ENCODE results near the gene DISC1. TPM values are rescaled to one million over a fixed set of nuclear protein-coding genes. Genes with fewer than 3 reads are reported as not detected.

DISC1 gene
- polyA plus RNA-seq, 1 experiment, result 2.3 TPM

DNA sequence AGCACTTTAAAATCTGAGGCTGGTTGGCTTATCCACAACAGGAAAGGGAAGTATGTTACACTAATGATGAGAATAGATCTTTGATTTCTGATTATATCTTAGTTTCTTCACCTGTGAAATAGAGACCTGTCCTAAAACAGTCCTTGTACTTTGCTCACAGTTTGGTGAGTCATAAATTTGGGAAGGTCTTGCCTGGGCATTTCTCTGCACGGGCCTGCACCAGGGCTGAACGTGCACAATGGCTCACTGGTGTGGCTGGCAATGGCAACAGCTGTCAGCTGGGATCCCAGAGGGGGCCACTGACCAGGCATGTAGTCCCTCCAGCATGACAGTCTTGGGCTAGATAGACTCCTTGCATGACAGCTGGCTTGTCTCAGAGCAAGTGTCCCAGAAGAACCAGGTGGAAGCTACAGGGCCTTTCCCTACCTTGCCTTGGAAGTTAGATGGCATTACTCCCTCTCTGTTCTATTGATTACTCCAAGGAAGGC, 367.4 kb downstream of the DISC1 start:
- CTCF ChIA-PET, result no interaction called here
- no peaks in the 10 kb centered on the region for H3K36me3 ChIP-seq (ENCODE audit: control insufficient read depth, insufficient read depth, low read length)
- POLR2A ChIA-PET, result no interaction called here
- TF ChIP-seq, protein P1, sequence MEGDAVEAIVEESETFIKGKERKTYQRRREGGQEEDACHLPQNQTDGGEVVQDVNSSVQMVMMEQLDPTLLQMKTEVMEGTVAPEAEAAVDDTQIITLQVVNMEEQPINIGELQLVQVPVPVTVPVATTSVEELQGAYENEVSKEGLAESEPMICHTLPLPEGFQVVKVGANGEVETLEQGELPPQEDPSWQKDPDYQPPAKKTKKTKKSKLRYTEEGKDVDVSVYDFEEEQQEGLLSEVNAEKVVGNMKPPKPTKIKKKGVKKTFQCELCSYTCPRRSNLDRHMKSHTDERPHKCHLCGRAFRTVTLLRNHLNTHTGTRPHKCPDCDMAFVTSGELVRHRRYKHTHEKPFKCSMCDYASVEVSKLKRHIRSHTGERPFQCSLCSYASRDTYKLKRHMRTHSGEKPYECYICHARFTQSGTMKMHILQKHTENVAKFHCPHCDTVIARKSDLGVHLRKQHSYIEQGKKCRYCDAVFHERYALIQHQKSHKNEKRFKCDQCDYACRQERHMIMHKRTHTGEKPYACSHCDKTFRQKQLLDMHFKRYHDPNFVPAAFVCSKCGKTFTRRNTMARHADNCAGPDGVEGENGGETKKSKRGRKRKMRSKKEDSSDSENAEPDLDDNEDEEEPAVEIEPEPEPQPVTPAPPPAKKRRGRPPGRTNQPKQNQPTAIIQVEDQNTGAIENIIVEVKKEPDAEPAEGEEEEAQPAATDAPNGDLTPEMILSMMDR (IDR thresholded peaks at IDR 0.05; ENCODE audit: insufficient read depth, low read depth, low read length), result no peak
- H3K4me3 ChIP-seq (ENCODE audit: low read depth, low read length), result no peak overlapping the region
- no peaks in the 10 kb centered on the region for H3K27me3 ChIP-seq (ENCODE audit: control insufficient read depth, insufficient read depth, low read length)
- no peak for DNase-seq (ENCODE audit: low read depth)

DNA sequence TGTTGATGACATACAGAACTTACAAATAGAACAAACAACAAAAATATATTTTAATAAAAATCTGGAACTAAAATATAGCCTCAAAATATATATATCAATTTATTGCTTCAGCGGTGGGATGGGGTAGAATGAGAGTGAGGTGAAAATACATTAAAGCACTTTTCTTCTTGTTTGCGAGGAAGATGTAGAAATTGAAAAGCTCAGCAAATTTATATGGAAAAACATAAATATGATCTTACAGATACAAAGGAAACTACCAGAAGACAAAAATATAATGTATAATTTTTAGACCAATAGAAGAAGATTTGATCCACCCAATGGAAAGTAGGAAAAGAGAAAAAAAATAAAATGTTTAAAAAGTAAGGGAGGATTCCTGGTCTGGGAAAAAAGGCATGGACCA, 372.2 kb downstream of the DISC1 start:
- TF ChIP-seq, protein P1 (IDR thresholded peaks at IDR 0.05; ENCODE audit: insufficient read depth, low read depth, low read length), result no peak
- ChIA-PET CTCF (interaction anchor here (1.9 kb wide), 1 partner anchor 9 kb away, joined by 4 read pairs; no protein-coding TSS in a partner anchor), POLR2A (no interaction called here)
- H3K36me3 ChIP-seq (ENCODE audit: control insufficient read depth, insufficient read depth, low read length), result no peaks in the 10 kb centered on the region
- no peaks in the 10 kb centered on the region for H3K27me3 ChIP-seq (ENCODE audit: control insufficient read depth, insufficient read depth, low read length)
- no peak overlapping the region for H3K4me3 ChIP-seq (ENCODE audit: low read depth, low read length)
- no peak for DNase-seq (ENCODE audit: low read depth)

DNA sequence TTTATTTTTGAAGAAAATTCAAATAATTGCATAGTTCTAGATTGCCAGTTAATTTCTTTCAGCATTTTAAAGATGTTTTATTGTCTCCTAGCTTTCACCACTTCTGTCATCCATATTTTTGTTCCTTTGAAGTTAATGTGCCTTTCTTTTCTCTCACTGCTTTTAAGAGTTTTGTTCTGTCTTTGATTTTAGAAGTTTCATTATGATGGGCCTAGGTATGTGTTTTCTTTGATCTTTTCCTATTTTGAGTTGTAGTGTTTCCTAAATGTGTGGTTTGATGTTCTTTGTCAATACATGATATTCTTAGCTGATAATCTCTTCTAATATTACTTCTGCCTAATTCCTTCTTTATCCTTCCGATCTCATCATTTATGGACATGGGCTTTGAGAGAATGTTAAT, 378.7 kb downstream of the DISC1 start:
- H3K4me3 ChIP-seq (ENCODE audit: low read depth, low read length), result no peak overlapping the region
- H3K27me3 ChIP-seq (ENCODE audit: control insufficient read depth, insufficient read depth, low read length), result no peaks in the 10 kb centered on the region
- H3K36me3 ChIP-seq (ENCODE audit: control insufficient read depth, insufficient read depth, low read length), result no peaks in the 10 kb centered on the region
- CTCF ChIA-PET, result no interaction called here
- POLR2A ChIA-PET, result no interaction called here
- no peak for DNase-seq (ENCODE audit: low read depth)
- TF ChIP-seq, protein P1 (IDR thresholded peaks at IDR 0.05; ENCODE audit: insufficient read depth, low read depth, low read length), result no peak

DNA sequence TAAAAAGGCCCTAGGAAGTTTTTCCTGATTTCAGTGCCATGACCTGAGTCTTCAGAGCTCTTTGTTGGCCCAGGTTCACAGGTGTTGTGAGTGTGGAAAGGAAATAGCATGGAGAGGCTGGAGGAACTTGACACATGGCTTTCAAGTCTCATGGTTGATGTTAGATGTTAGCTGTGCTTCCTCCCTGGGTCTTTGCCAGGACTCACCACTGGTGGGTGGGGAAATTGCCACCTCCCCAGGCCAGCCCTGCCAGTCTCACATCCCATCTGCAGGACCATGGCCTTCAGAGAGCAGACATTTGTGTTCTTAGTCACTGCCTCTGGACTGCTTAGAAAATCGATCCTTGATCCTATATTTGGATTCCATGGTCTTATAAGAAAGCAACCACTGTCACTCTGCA, 383.2 kb downstream of the DISC1 start:
- Histone ChIP-seq H3K4me3 (ENCODE audit: low read depth, low read length) (no peak overlapping the region), H3K36me3 (ENCODE audit: control insufficient read depth, insufficient read depth, low read length) (no peaks in the 10 kb centered on the region), H3K27me3 (ENCODE audit: control insufficient read depth, insufficient read depth, low read length) (no peaks in the 10 kb centered on the region)
- TF ChIP-seq, protein P1 (IDR thresholded peaks at IDR 0.05; ENCODE audit: insufficient read depth, low read depth, low read length), result no peak
- CTCF ChIA-PET, result no interaction called here
- no peak for DNase-seq (ENCODE audit: low read depth)
- POLR2A ChIA-PET, result no interaction called here

DNA sequence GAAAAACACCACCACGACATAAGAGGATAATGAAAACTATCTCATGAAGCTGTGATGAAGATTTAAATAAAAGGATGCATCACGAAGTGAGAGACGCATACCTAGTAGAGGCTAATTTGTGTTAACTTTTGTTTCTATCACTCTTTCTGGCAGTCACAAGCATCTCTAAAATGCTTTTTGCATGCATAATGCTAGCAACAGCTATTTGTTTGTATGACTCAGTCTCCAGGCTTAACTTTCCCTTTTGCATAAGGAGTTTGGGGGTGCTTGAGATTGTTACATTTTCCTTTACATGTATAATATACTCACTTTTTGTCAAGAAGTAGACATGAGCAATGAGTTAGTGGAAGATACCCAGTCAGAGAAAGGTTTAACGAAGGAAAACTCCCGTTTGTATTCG, 385.4 kb downstream of the DISC1 start:
- no peak for DNase-seq (ENCODE audit: low read depth)
- POLR2A ChIA-PET, result no interaction called here
- CTCF ChIA-PET, result no interaction called here

More for the DNA sequence above, 385.4 kb downstream of the DISC1 start:
- TF ChIP-seq, protein P1 (IDR thresholded peaks at IDR 0.05; ENCODE audit: insufficient read depth, low read depth, low read length), result no peak
- Histone ChIP-seq H3K4me3 (ENCODE audit: low read depth, low read length) (no peak overlapping the region), H3K27me3 (ENCODE audit: control insufficient read depth, insufficient read depth, low read length) (no peaks in the 10 kb centered on the region), H3K36me3 (ENCODE audit: control insufficient read depth, insufficient read depth, low read length) (no peaks in the 10 kb centered on the region)

Data from BJ (cell line).